DMS 273 (cell line): Measurements from ENCODE around the gene MTHFD2.
A peak's percentile ranks its signal among the peaks of the same experiment; 100 is the strongest.

ENCODE experiments used
- DNase-seq: peaks from one replicate; lab custom pipeline; 2025; ENCODE audit not compliant: unreplicated experiment; lab: John Stamatoyannopoulos, UW

The MTHFD2 gene

DNA sequence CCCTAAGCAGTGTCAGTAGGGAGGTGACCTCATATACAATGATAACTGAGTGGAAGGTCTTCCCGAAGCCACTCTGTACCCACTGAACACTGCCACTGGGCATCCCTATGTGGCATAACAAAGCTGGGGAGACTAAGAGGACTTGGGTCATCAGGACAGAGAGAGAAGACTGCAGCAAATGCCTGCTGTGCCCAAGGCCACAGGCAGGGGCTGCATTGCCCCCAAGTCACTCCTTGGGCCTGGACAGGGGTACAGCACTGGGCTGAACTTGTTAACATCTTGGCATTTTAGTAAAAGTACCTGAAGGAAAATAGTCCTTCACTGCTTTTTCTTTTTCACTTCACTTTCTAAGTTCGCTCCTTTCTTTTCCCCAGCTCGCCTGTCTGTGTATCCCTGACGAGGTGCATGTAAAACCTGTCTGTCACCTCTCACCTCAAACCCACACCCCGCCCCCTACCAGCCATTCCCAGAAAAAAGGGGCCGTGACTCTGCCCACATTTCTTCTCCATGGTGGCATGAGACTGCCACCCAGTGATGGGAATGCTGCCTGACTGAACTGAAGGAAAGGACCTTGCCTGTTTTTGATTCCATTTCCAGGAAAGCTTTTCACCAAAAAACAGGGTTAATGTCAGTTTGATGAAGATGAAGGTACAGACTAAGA lies 62.9 kb downstream of the MTHFD2 start:
- DNase-seq = peak; percentile 82

DNA sequence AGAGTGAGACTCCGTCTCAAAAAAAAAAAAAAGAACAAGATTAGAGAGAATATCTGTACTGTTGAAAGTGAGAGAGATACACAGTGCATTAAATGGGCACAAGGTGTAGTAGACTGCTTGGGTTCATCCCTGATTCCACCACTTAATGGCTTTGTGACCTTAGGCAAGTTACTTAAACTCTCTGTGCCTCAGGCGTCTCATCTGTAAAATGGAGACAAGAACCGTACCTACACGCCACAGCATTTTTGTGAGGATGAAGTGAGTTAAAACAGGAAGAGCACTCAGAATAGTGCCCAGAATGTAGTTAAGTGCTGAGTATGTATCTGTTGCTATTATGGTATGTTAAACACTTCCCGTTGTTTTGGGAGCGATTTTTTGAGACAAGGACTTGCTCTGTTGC lies 64.3 kb downstream of the MTHFD2 start:
- no peak for DNase-seq

DNA sequence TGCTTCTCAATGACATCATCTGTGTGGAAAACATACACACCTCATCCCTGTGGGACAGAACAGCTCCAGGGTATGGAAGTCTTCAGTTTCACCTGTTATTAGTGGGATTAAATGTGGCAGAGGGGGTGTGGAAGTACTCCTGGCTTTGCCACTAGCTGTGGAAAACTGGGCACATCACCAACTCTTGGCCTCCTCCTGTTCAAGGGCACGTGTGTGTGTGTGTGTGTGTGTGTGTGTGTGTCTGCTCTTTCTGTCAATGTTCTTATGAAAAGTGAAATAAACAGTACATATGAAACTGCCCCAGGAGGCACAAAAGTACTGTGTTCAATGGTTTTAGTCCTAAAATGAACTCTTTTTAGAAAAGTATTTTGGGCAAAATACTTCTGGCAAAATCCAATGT lies 65.9 kb downstream of the MTHFD2 start:
- DNase-seq = no peak

DNA sequence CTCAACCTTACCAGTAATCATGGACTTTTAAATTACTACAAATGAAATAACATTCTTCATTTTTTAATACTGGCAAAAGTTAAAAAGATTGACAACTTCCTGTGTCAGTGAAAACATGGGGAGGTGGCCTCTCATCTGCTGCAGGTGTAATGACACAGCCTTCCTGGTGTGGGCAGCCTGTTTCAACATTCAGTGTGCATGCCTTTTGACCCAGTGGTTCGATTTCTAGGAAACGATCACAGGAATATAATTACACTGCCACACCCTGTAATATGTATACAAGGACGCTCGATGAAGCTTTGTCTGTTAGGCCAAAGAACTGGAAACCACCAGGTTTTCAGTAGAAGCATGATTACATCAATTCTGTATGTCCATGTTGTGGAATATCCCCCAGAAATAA lies 68.7 kb downstream of the MTHFD2 start:
- DNase-seq = peak; percentile 55
